ENCODE results near the gene MILR1.
"Not testable (repeated sequence)": the region's sequence is repeated elsewhere in the genome, so short reads cannot be mapped to it uniquely, and the experiment has no call there.

- TF ChIP-seq POLR2A, CTCF, EP300 (IDR thresholded peaks at IDR 0.05): not testable (repeated sequence)
Observed at GRCh38 chr17:64430036-64430435, 18.9 kb upstream of the MILR1 start.
